HG02840 (cell line): ENCODE measurements around the gene MCTP1.

ENCODE experiments used
- ATAC-seq: cut with Tn5 transposase; IDR thresholded peaks from one replicate; pipeline ENCODE4 v1.9.1; 2021; ENCODE audit warnings: mild to moderate bottlenecking, moderate library complexity, moderate number of reproducible peaks; ENCODE audit not compliant: unreplicated experiment, low FRiP score

The MCTP1 gene

DNA sequence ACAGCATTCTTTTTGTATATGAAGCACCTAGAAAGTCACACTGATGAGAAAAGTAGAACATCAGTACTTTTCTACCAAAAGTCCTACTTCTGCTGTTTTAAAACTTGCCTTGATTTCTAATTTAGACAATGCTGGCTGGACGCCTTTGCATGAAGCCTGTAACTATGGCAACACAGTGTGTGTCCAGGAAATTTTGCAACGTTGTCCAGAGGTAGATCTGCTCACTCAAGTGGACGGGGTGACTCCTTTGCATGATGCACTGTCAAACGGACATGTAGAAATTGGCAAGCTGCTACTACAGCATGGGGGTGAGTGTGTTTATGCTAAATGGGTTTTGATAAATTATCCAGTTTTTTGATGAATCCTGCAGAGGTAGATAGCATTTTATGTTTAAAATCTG, 592.9 kb downstream of the MCTP1 start:
- ATAC-seq = no peak

DNA sequence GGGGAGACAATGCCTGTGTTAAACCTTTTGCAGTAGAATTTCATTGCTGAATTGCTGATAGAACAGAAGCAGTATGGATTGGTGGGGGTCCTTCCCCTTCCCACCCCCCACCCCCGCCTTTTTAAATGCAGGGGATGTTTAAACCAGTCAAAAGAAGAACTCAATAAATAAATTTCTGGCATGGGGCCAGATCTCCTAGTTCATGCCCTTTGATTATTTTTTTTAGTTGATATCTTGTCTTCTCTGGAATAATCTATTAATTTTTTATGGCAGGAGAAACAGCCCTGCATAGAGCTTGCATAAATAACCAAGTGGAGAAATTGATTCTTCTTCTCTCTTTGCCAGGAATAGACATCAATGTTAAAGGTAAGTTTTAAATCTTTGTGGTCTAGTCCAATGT, 593.6 kb downstream of the MCTP1 start:
- no peak for ATAC-seq

DNA sequence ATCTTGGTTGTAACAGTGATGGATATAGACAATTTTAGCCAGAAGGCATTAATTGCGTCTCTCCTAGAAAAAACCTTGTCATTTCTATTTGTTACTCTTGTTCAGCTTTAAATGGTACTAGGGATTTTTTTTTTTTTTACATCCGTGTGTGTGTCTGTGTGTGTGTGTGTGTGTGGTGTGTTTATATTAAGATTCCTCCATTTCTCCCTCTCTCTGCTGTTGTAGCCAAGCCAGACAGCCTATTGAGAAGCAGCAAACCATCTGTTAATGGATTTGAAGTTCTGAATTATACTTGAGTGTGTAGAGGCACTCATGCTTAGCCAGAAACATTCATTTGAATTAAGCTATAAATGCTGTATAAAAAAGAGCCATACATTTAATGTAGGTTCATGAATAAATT, 594.1 kb downstream of the MCTP1 start:
- no peak for ATAC-seq

DNA sequence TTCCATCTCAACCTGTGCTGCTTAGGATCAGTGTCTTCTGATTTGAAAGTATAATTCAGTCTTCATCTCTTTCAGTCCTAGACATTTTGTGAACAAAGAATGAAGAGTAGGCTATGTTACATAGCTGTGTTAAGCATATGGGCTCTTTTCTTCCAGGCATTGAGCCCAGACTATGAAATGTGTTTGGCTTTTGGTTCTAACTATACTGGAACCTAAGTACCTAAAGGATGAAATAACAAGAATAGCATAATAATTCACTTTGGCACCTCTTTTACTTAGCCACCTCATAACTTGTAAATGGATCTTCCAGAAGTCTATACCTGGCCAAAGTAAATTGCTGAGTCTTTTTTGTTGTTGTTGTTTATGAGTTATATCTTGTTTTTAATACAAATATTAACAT, 595.0 kb downstream of the MCTP1 start:
- ATAC-seq = no peak

DNA sequence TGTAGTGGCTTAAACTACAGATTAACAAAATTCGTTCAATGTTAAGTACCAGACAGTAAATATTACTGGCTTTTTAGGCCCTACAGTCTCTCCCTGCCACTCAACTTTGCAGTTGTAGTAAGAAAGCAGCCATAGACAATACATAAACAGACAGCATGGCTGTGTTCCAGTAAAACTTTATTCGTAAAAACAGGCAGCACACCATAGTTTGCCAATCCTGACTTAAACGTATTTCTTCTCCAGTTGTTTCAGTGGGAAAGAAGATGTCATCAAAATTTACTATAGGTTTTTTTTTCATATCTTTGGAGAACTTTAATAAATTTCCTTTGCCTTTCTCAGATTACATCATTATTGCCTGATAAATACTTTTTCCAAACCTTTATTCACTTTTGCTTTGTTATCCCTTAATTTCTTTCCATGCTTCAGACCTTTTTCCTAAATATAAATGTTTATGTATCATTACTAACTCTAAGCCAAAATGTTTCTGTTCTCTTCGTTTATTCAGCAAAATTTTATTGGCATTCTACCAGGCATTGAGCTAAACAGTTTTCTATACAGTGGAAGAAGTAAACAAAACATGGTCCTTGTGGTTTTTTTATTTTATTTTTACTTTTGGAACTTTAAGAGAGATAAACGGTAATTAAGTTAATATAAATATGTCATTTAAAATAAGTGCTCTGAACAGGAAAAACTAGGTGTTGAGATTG, 601.9 kb downstream of the MCTP1 start:
- no peak for ATAC-seq

DNA sequence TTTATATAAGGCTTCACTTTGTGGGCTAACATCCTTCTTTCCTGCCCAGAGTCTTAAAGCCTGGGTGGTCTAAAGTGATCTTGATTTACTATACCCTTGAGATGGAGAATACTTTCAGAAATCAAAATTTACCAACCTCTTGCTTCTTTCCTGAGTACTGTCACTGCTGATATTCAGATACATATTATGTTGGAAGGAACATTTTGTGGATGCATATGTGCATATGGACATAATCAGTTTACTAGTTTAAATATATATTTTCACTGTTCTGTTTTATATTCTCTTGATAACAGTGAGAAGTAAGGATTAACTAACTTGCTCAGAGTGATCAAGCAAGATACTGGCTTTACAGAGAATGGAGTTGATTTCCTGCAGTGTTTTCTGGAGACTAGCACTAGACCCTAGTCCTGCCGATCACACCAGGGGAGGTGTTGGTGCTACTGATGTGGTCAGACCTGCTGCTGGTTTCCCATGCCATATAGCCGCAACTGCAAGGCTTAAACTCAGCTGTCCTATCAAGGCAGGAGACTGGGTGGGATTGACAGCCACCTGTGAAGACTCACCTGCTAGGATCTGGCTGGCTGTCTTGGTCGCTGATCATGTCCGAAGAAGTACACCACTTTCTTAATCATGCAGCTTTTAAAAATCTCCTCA, 608.8 kb downstream of the MCTP1 start:
- no peak for ATAC-seq

DNA sequence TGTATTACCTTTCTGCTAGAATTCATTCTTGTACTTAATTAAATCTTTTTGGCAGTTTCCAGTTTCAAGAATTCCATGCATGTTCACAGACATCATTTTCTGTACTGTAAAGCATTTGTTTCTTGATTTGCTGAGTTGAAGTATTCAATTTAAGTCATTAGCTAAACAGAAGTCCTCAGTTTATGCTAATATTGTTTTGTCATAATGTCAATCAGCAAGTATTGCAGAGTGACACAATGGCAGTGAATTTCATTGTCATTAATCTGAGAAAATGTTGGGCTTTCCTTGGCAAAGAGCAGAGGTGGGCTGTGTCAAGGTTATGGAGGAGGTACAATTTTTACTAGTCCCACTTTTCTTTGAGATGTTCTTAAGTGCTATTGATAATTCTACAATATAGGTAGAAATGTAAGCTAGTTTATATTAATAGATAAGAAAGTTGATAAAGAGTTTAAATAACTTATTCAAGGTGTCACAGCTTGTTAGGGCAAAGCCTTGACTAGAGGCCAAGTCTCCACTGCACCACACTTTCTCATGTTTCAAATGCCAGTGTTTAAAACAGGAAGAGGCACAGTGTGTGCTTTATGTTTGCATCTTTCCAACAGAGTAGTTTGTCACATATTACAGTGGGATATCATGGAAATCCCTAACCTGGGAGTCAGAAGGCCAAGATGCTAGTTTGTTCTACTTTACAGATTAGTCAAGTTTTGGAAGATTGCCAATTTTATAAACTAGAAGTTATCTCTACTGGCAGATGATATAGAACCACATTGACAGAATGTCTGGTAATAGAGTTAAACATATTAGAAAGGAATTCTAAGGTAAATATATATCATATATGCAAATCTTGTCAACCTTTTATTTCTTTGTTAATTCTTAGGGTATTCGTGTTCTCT, 610.2 kb downstream of the MCTP1 start:
- no peak for ATAC-seq

DNA sequence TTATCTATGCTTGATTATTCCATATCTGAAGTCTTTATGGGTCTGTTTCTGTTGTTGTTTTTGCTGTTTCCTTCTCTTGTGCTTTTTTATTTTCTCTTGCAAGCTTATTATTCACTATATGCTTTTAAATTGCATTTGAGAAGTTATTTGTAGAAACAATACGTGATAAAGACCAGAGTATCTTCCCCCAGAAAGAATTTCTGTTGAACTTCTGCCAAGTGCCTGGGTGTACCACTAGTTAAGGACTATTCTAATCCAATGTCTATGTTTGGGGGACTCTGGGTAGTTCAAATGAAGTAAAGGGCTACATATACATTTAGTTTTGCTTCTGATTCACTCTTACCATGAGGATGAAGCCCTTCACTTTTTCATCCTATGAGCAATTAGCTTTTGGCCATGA, 612.1 kb downstream of the MCTP1 start:
- no peak for ATAC-seq

DNA sequence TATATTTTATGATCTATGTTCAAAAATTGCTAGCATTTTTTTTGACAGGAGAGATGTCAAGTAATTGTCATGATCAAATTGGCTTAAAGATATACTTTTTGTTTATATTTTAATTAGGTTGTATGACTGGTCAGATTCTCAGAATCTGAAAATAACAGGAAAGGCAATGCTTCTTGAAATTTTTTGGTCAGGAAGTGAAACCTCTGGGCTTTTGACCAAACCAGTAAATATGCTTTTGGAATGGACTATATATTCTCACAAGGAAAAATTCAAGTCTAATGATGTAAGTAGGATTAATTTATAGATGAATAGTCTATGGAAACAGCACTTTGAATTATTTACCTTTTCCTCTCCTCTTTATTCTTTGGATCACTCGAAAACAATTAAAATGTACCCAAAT, 614.2 kb downstream of the MCTP1 start:
- no peak for ATAC-seq

DNA sequence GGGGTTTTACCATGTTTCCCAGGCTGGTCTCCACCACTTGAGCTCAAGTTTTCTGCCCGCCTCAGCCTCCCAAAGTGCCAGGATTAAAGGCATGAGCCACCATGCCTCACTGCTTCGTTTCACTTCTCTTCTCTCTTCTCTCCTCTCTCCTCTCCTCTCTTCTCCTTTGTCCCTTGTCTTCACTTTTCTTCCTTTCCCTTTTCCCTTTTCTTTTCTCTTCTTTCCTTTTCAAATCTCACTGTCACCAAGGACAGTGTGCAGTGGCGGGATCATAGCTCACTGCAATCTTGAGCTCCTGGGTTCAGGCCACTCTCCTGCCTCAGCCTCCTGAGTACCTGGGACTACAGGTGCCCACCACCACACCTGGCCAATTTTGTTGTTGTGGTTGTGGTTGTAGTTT, 617.0 kb downstream of the MCTP1 start:
- no peak for ATAC-seq

DNA sequence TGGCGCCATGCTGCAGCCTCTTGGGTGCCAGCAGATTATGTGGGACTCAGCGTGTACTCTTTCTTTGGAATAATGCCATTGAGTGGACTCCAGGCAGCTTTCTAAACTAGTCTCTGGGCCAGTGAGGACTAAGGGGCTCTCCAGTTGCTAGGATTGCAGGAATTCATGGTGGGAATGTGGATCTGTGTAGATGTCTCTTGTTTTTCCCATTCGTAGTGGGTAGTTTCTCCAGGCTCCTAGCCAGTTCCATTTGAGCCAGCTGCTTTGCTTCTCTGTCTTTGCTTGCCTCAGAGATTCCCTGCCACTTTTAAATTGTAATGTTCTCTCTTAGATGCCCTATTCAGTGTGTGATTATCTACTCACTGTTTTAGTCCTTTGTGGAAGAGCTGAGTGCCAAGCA, 623.8 kb downstream of the MCTP1 start:
- no peak for ATAC-seq

DNA sequence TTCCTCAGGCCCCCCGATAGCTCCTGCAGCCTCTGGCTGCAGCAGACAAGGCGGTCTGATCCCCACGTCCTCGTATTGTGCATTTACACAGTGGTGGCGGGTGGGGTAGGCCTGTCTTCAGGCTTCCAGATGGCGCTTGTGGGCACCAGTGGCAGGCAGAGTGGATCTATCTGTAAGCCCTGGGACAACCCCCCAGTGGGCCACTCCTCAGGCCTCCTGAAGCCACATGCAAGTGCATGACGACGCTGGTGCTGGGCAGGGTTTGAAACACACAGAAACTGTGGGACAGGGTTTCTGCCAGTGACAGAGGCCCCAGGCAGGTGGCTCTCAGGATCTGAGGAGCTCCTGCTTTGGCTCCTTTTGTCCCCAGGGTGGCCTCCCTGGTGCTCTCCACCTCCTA, 624.4 kb downstream of the MCTP1 start:
- no peak for ATAC-seq

DNA sequence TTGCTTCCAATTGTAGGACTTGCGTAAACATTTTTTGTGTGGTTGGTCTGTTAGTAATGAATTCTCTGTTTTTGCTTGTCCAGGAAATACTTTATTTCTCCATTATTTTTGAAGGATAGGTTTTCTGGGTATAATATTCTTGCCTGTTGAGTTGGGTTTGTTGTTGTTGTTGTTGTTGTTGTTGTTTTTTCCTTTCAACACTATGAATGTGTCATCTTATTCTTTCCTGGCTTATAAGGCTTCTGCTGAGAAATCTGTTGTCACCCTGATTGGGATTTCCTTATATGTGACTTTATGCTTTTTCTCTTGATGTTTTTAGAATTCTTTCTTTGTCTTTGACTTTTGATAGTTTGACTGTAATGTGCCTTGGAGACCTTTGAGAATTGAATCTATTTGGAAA, 626.6 kb downstream of the MCTP1 start:
- no peak for ATAC-seq
